Endothelial cell of umbilical vein (primary cell): ENCODE data around the gene IL6ST. TPM values are rescaled to one million over a fixed set of nuclear protein-coding genes. Genes with fewer than 3 reads are reported as not detected.

Source experiments
- BruUV-seq: library from RNA; stranded (reverse); fragments of 400-500 nt; replicated peaks from 2 replicates; lab custom pipeline; 2021; lab: Mats Ljungman, UMichigan
- CTCF ChIA-PET: fragments of 300-600, 350-600 bp; sonication (Branson Sonifier 250); formaldehyde crosslinking; loops from one replicate; lab custom pipeline; 2021; ENCODE audit warnings: antibody characterized with exemption, inconsistent platforms; lab: Charles Lee
- POLR2A ChIA-PET: fragments of 300-600, 350-600 bp; sonication (Branson Sonifier 250); formaldehyde crosslinking; loops from one replicate; lab custom pipeline; 2021; ENCODE audit warnings: antibody characterized with exemption, inconsistent platforms; lab: Charles Lee
- DNase-seq: peaks from one replicate; pipeline ENCODE4 v3.0.0-alpha.2; 2011; ENCODE audit warnings: low read depth, low spot score
- FAIRE-seq: peaks from 2 replicates; lab custom pipeline; 2011; peaks lifted over from hg19 to GRCh38; lab: Jason Lieb, UNC
- H2AFZ ChIP-seq: 2 replicates; pipeline ENCODE4 v1.6.0; 2012; ENCODE audit warnings: low read depth, low read length, control low read depth, inconsistent platforms
- H3K27ac ChIP-seq: 2 replicates; pipeline ENCODE4 v1.5.1; 2011; ENCODE audit warnings: low read depth, mild to moderate bottlenecking, control low read depth, low read length, moderate library complexity; ENCODE audit not compliant: insufficient read depth
- H3K27me3 ChIP-seq, 2 experiments: 2 replicates each; pipeline versions ENCODE4 v1.6.0 to v1.6.1; 2011; ENCODE audit warnings: low read length in 2 of 2, mixed read lengths in 1 of 2; ENCODE audit not compliant: control insufficient read depth in 2 of 2, insufficient read depth in 2 of 2
- H3K36me3 ChIP-seq, 2 experiments: 2 replicates in 1 of 2; 3 replicates in 1 of 2; pipeline ENCODE4 v1.5.1; 2011; ENCODE audit warnings: low read length in 2 of 2, mild to moderate bottlenecking in 1 of 2, moderate library complexity in 1 of 2; ENCODE audit not compliant: control insufficient read depth in 2 of 2, insufficient read depth in 2 of 2; ENCODE audit errors: extremely low read depth in 1 of 2
- H3K4me1 ChIP-seq: 3 replicates; pipeline ENCODE4 v1.5.1; 2011; ENCODE audit warnings: mild to moderate bottlenecking, low read length; ENCODE audit not compliant: control insufficient read depth, insufficient read depth; ENCODE audit errors: extremely low read depth
- H3K4me2 ChIP-seq: 2 replicates; pipeline ENCODE4 v1.6.1; 2011; ENCODE audit warnings: low read length, control low read depth, mixed read lengths; ENCODE audit not compliant: insufficient read depth
- H3K4me3 ChIP-seq, 3 experiments: fragments of 200-600 bp in 1 of 3; sonication (generic), shearing (Covaris generic) in 1 of 3; replicated peaks in 1 of 3; 2 replicates each; pipeline ENCODE4 v1.5.1; 2011 to 2016; ENCODE audit warnings: control low read depth in 3 of 3, low read length in 3 of 3, mild to moderate bottlenecking in 2 of 3, inconsistent platforms in 1 of 3, low read depth in 1 of 3, moderate library complexity in 1 of 3; ENCODE audit not compliant: insufficient read depth in 1 of 3
- H3K79me2 ChIP-seq: 2 replicates; pipeline ENCODE4 v1.6.0; 2012; ENCODE audit warnings: low read length, inconsistent platforms; ENCODE audit not compliant: control insufficient read depth, insufficient read depth
- H3K9ac ChIP-seq: replicated peaks from 2 replicates; pipeline ENCODE3; 2011; ENCODE audit warnings: low read length, control low read depth; ENCODE audit not compliant: insufficient read depth; ENCODE audit errors: extremely low read depth
- H3K9me1 ChIP-seq: replicated peaks from 3 replicates; pipeline ENCODE4 v1.6.0; 2011; ENCODE audit warnings: mild to moderate bottlenecking, low read length; ENCODE audit not compliant: control insufficient read depth, insufficient read depth; ENCODE audit errors: extremely low read depth
- H3K9me3 ChIP-seq: replicated peaks from 2 replicates; pipeline ENCODE4 v1.5.1; 2012; ENCODE audit warnings: low read length, inconsistent platforms; ENCODE audit not compliant: control insufficient read depth, insufficient read depth
- H4K20me1 ChIP-seq: replicated peaks from 2 replicates; pipeline ENCODE3; 2011; ENCODE audit warnings: mild to moderate bottlenecking, low read length; ENCODE audit not compliant: control insufficient read depth, insufficient read depth; ENCODE audit errors: extremely low read depth
- EZH2 ChIP-seq: IDR thresholded peaks from 2 replicates; pipeline ENCODE4 v1.6.1; 2012; ENCODE audit warnings: borderline replicate concordance, low read depth, mild to moderate bottlenecking, moderate library complexity, low read length, inconsistent platforms; ENCODE audit not compliant: severe bottlenecking
- FOS ChIP-seq: IDR thresholded peaks from 2 replicates; pipeline ENCODE4 v1.6.1; 2011; ENCODE audit warnings: mild to moderate bottlenecking, low read length, moderate library complexity, borderline replicate concordance; ENCODE audit not compliant: insufficient read depth
- GATA2 ChIP-seq: IDR thresholded peaks from 2 replicates; pipeline ENCODE4 v1.7.0; 2011; ENCODE audit warnings: low read depth, mild to moderate bottlenecking, moderate library complexity, mixed read lengths, low read length; ENCODE audit not compliant: insufficient read length, insufficient read depth
- JUN ChIP-seq: IDR thresholded peaks from 2 replicates; pipeline ENCODE4 v1.6.1; 2011; ENCODE audit warnings: borderline replicate concordance, low read depth; ENCODE audit not compliant: insufficient read length, insufficient read depth
- MAX ChIP-seq: IDR thresholded peaks from 2 replicates; pipeline ENCODE4 v1.6.1; 2011; ENCODE audit not compliant: insufficient read depth, insufficient read length
- MYC ChIP-seq: IDR thresholded peaks from one replicate; pipeline ENCODE4 v1.6.1; 2011; ENCODE audit warnings: mild to moderate bottlenecking, low read depth, low read length
- POLR2A ChIP-seq: IDR thresholded peaks from 2 replicates; pipeline ENCODE4 v1.6.1; 2012; ENCODE audit warnings: low read depth, mild to moderate bottlenecking, control low read depth, low read length
- POLR2AphosphoS5 ChIP-seq: IDR thresholded peaks from 2 replicates; pipeline ENCODE4 v1.6.1; 2012; ENCODE audit warnings: low read depth, mild to moderate bottlenecking, control low read depth, low read length, moderate library complexity; ENCODE audit not compliant: insufficient read depth
- dilution Hi-C: fragments of 300-500 bp; cut with MboI; formaldehyde crosslinking; loops from one replicate; pipeline ENCODE4 v1.15.0; 2019; ENCODE audit warnings: low sequenced_read_pairs; ENCODE audit not compliant: extremely low pct_ligation_motif_present
- intact Hi-C: fragments of 100-400 bp; cut with micrococcal nuclease; formaldehyde crosslinking; loops from one replicate; pipeline ENCODE4 v1.10.0; 2022
- polyA plus RNA-seq, 4 experiments: library from polyadenylated mRNA; depleted of rRNA in 3 of 4; stranded (reverse) in 3 of 4; unstranded in 1 of 4; fragments of >200 nt; gene quantifications; 2 replicates each; pipeline versions ENCODE4 v1.2.1 to v1.2.3, GENCODE V29; 2011 to 2012; ENCODE audit warnings: missing spikeins in 1 of 4
- total RNA-seq: library from RNA; stranded (reverse); gene quantifications from 2 replicates; pipeline ENCODE4 v1.2.3, GENCODE V29; 2021
- TF ChIP-seq, protein P1 (sequence below), 2 donors: IDR thresholded peaks; 1 replicate in 1 of 2; 2 replicates in 1 of 2; pipeline ENCODE4 v1.5.1; 2011; ENCODE audit warnings: low read length in 2 of 2, mild to moderate bottlenecking in 2 of 2, moderate library complexity in 2 of 2, control low read depth in 1 of 2, inconsistent platforms in 1 of 2, low read depth in 1 of 2; ENCODE audit not compliant: insufficient read depth in 1 of 2; ENCODE audit errors: extremely low read depth in 1 of 2

Gene IL6ST
- total and polyA plus RNA-seq, 2 donors (not counting 3 experiments of a cell fraction or from before 2014, with no cell fraction given), result 135 to 345 TPM

DNA sequence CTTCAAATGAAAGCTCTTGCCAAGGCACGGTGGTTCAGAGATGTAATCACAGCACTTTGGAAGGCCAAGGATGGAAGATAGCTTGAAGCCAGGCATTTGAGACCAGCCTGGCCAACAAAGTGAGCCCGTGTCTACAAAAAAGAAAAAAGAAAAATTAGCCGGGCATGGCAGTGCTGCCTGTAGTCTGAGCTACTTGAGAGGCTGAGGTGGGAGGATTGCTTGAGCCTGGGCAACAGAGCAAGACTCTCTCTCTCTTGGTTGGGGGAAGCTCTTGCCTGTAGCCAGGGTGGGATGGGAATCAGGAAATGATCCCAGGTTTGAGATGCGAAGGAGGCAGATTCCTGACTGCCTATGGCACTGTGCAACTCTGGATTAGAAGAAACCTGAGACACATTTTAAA, 62.1 kb downstream of the IL6ST start:
- no peaks in the 10 kb centered on the region for H3K9me1 ChIP-seq
- no peaks in the 10 kb centered on the region for H3K4me1 ChIP-seq
- no peak overlapping the region for H3K4me3 ChIP-seq
- ChIA-PET POLR2A (no interaction called here), CTCF (interaction anchor here (0.7 to 1.8 kb wide), 3 partner anchors 9 to 269 kb away, joined by 3 to 8 read pairs (median 8); no protein-coding TSS in a partner anchor)
- DNase-seq, result no peak
- no peak overlapping the region for H2AFZ ChIP-seq
- no peaks in the 10 kb centered on the region for H3K9me3 ChIP-seq
- no peak overlapping the region for H3K27ac ChIP-seq
- dilution Hi-C loops (no loop called here), intact Hi-C loops (loop anchor here (10.0 kb wide), 1 partner anchor 902 kb away; no protein-coding TSS in a partner anchor)
- no peaks in the 10 kb centered on the region for H4K20me1 ChIP-seq
- H3K9ac ChIP-seq, result no peak overlapping the region
- H3K36me3 ChIP-seq, result peaks cover 0 to 2% of the 10 kb centered on the region in 2 experiments
- no peaks in the 10 kb centered on the region for H3K79me2 ChIP-seq
- no peak for FAIRE-seq
- H3K4me2 ChIP-seq, result no peak overlapping the region
- no TSS peak for BruUV-seq
- TF ChIP-seq JUN (no peak), POLR2AphosphoS5 (no peak), MYC (no peak), MAX (no peak), GATA2 (no peak), FOS (no peak), POLR2A (no peak), EZH2 (no peak)
- TF ChIP-seq, protein P1, sequence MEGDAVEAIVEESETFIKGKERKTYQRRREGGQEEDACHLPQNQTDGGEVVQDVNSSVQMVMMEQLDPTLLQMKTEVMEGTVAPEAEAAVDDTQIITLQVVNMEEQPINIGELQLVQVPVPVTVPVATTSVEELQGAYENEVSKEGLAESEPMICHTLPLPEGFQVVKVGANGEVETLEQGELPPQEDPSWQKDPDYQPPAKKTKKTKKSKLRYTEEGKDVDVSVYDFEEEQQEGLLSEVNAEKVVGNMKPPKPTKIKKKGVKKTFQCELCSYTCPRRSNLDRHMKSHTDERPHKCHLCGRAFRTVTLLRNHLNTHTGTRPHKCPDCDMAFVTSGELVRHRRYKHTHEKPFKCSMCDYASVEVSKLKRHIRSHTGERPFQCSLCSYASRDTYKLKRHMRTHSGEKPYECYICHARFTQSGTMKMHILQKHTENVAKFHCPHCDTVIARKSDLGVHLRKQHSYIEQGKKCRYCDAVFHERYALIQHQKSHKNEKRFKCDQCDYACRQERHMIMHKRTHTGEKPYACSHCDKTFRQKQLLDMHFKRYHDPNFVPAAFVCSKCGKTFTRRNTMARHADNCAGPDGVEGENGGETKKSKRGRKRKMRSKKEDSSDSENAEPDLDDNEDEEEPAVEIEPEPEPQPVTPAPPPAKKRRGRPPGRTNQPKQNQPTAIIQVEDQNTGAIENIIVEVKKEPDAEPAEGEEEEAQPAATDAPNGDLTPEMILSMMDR (IDR thresholded peaks at IDR 0.05; ENCODE audit: extremely low read depth in 1 of 2, insufficient read depth in 1 of 2, low read depth in 1 of 2, low read length in 2 of 2), result no peak
- no peaks in the 10 kb centered on the region for H3K27me3 ChIP-seq
